Breast epithelium (tissue), 4 donors: Measurements from ENCODE around the gene SLC25A27. TPM values are rescaled to one million over a fixed set of nuclear protein-coding genes. Genes with fewer than 3 reads are reported as not detected.
A peak's percentile ranks its signal among the peaks of the same experiment; 100 is the strongest.
"Not testable (repeated sequence)": the region's sequence is repeated elsewhere in the genome, so short reads cannot be mapped to it uniquely, and the experiment has no call there.

ENCODE experiments used
- DNase-seq, 2 donors: peaks; one replicate each; pipeline ENCODE4 v3.0.0-alpha.2; 2019; ENCODE audit warnings: low spot score in 2 of 2
- H3K27ac ChIP-seq, 2 donors: fragments of 200-600 bp; sonication (generic) in 1 of 2; one replicate each; pipeline ENCODE4 v1.5.1; 2016 to 2019; ENCODE audit warnings: mild to moderate bottlenecking in 1 of 2
- H3K27me3 ChIP-seq, 2 donors: fragments of 200-600 bp; sonication (generic) in 1 of 2; one replicate each; pipeline versions ENCODE4 v1.5.1 to v1.6.0; 2017 to 2019; ENCODE audit warnings: control low read depth in 1 of 2, mild to moderate bottlenecking in 1 of 2
- H3K36me3 ChIP-seq: fragments of 200-600 bp; one replicate; pipeline ENCODE4 v1.5.1; 2019
- H3K4me1 ChIP-seq, 2 donors: fragments of 200-600 bp; sonication (generic); one replicate each; pipeline ENCODE4 v1.5.1; 2016 to 2019; ENCODE audit warnings: control low read depth in 1 of 2
- H3K4me3 ChIP-seq, 3 donors: fragments of 200-600 bp; sonication (generic); 1 replicate in 2 of 3; 2 replicates in 1 of 3; pipeline ENCODE4 v1.5.1; 2016 to 2019; ENCODE audit warnings: mild to moderate bottlenecking in 3 of 3, moderate library complexity in 2 of 3
- H3K9me3 ChIP-seq, 2 donors: fragments of 200-600 bp; sonication (generic) in 1 of 2; one replicate each; pipeline ENCODE4 v1.5.1; 2016 to 2019; ENCODE audit warnings: control low read depth in 1 of 2
- POLR2A ChIP-seq: fragments of 450-650 bp; IDR thresholded peaks from one replicate; pipeline ENCODE4 v1.6.1; 2016; ENCODE audit warnings: antibody characterized with exemption, mild to moderate bottlenecking, moderate library complexity
- POLR2AphosphoS5 ChIP-seq, 3 donors: sonication (generic); formaldehyde crosslinking; IDR thresholded peaks; one replicate each; pipeline ENCODE4 v1.6.1; 2017; ENCODE audit warnings: antibody characterized with exemption in 3 of 3
- intact Hi-C: fragments of 100-400 bp; cut with DNase I; formaldehyde crosslinking; loops from one replicate; pipeline ENCODE4 v1.15.1; 2023; ENCODE audit warnings: low total_unique reads
- total RNA-seq, 3 donors: library from RNA; depleted of rRNA; stranded (reverse); fragments of >200 nt; gene quantifications; one replicate each; pipeline ENCODE4 v1.1.0, GENCODE V29; 2016
- TF ChIP-seq, protein P1 (sequence below), 3 donors: fragments of 450-650 bp; IDR thresholded peaks; one replicate each; pipeline ENCODE4 v1.5.1; 2016 to 2017; ENCODE audit warnings: antibody characterized with exemption in 3 of 3, mild to moderate bottlenecking in 3 of 3, moderate library complexity in 3 of 3

SLC25A27 gene
- total RNA-seq, 3 donors from 2014 or later = 27.0 to 81.7 (median 37.4) TPM

DNA sequence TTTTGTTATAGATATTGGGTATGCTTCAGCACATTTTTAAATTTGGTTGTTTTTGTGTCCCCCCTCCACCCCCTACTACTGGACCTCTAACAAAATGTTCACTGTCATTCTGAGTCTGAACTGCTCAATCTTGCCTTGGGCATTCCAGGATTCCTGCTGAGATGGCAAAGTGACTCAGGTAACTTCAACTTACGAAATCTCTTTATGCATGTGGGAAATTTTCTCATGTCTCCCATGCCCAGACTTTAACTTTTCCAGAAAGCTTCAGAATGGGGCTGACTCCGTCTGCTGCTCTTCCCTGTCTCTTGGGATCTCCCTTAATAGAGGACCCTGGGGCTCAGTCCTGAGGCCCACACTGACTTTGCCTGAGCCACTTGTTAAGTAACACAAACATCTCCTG, 14.1 kb upstream of the SLC25A27 start:
- no peak overlapping the region for H3K4me3 ChIP-seq
- no peaks in the 10 kb centered on the region for H3K4me1 ChIP-seq
- no peak overlapping the region for H3K27ac ChIP-seq
- no peaks in the 10 kb centered on the region for H3K36me3 ChIP-seq
- DNase-seq = no peak
- intact Hi-C loops = no loop called here
- H3K9me3 ChIP-seq = no peaks in the 10 kb centered on the region
- H3K27me3 ChIP-seq = no peaks in the 10 kb centered on the region
- TF ChIP-seq POLR2A (no peak), POLR2AphosphoS5 (IDR thresholded peaks at IDR 0.05) (no peak)
- TF ChIP-seq, protein P1, sequence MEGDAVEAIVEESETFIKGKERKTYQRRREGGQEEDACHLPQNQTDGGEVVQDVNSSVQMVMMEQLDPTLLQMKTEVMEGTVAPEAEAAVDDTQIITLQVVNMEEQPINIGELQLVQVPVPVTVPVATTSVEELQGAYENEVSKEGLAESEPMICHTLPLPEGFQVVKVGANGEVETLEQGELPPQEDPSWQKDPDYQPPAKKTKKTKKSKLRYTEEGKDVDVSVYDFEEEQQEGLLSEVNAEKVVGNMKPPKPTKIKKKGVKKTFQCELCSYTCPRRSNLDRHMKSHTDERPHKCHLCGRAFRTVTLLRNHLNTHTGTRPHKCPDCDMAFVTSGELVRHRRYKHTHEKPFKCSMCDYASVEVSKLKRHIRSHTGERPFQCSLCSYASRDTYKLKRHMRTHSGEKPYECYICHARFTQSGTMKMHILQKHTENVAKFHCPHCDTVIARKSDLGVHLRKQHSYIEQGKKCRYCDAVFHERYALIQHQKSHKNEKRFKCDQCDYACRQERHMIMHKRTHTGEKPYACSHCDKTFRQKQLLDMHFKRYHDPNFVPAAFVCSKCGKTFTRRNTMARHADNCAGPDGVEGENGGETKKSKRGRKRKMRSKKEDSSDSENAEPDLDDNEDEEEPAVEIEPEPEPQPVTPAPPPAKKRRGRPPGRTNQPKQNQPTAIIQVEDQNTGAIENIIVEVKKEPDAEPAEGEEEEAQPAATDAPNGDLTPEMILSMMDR (IDR thresholded peaks at IDR 0.05) = no peak

DNA sequence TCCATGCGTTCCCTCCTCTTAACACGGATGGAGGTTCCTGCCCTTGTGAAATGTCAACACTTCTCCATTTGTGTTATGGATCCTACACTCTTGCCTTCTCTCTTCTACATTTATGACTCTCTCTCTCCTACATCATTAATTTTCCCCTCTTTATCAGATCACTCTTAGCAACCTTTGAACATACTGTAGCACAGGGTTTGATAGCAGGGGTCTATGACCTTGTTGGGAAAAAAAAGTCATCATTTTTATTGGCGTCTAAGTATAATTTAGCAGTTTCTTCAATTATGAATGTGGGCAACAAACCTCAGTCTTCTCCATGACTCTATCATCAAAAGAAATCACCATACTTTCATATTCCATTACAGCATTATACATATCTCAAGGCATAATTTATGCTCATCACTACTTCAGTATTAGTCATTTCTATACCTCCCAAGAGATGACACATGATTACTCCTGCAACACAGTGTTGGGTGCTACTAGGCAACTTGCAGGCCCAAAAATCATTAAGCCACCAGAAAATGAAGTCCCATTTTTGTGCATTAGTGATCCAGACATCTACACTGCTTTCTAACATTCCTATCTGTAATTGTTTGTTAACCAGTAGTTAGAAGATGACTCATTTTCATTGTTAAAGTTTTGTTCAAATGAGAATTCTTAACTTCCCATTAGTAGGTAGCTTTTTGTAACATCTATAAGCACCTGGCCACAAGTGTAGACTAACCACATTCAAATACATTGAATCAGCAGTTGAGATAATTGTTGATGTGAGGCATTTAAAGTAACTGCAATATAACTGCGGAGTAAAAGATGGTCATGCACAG, 9.6 kb upstream of the SLC25A27 start:
- H3K9me3 ChIP-seq = no peaks in the 10 kb centered on the region
- TF ChIP-seq, protein P1 (IDR thresholded peaks at IDR 0.05) = no peak
- TF ChIP-seq POLR2A = no peak
- TF ChIP-seq POLR2AphosphoS5 (IDR thresholded peaks at IDR 0.05) = no peak
- no peaks in the 10 kb centered on the region for H3K27me3 ChIP-seq
- H3K4me3 ChIP-seq = no peak overlapping the region
- no peaks in the 10 kb centered on the region for H3K36me3 ChIP-seq
- H3K4me1 ChIP-seq = no peaks in the 10 kb centered on the region
- intact Hi-C loops = no loop called here
- no peak for DNase-seq
- H3K27ac ChIP-seq = no peak overlapping the region

DNA sequence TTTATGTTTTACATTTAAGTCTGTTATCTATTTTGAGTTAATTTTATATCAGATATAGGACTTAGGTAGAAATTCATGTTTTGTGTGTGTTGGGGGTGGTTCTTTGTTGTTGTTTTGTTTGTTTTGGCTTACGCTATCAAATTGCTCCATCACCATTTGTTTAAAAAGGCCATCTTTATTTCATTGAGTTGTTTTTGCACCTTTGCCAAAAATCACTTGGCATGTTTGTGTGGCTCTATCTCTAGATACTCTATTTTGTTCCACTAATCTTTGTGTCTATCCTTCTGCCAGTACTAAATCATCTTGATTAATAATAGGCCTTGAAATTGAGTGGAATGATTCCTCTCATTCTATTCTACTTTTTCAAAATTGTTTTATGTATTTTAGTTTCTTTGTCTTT, 7.5 kb upstream of the SLC25A27 start:
- TF ChIP-seq, protein P1 (IDR thresholded peaks at IDR 0.05) = no peak
- no peak for TF ChIP-seq POLR2A
- TF ChIP-seq POLR2AphosphoS5 (IDR thresholded peaks at IDR 0.05) = no peak
- DNase-seq = no peak
- H3K9me3 ChIP-seq = no peaks in the 10 kb centered on the region
- H3K4me3 ChIP-seq = no peak overlapping the region
- H3K4me1 ChIP-seq = no peaks in the 10 kb centered on the region
- H3K36me3 ChIP-seq = no peaks in the 10 kb centered on the region
- intact Hi-C loops = no loop called here
- no peak overlapping the region for H3K27ac ChIP-seq
- no peaks in the 10 kb centered on the region for H3K27me3 ChIP-seq

DNA sequence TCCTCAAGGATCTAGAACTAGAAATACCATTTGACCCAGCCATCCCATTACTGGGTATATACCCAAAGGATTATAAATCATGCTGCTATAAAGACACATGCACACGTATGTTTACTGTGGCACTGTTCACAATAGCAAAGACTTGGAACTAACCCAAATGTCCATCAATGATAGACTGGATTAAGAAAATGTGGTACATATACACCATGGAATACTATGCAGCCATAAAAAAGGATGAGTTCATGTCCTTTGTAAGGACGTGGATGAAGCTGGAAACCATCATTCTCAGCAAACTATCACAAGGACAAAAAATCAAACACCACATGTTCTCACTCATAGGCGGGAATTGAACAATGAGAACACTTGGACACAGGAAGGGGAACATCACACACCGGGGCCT, 4.7 kb upstream of the SLC25A27 start:
- DNase-seq, intact Hi-C loops, H3K4me3 ChIP-seq, H3K27me3 ChIP-seq, H3K9me3 ChIP-seq, H3K36me3 ChIP-seq, H3K27ac ChIP-seq, H3K4me1 ChIP-seq: not testable (repeated sequence)

DNA sequence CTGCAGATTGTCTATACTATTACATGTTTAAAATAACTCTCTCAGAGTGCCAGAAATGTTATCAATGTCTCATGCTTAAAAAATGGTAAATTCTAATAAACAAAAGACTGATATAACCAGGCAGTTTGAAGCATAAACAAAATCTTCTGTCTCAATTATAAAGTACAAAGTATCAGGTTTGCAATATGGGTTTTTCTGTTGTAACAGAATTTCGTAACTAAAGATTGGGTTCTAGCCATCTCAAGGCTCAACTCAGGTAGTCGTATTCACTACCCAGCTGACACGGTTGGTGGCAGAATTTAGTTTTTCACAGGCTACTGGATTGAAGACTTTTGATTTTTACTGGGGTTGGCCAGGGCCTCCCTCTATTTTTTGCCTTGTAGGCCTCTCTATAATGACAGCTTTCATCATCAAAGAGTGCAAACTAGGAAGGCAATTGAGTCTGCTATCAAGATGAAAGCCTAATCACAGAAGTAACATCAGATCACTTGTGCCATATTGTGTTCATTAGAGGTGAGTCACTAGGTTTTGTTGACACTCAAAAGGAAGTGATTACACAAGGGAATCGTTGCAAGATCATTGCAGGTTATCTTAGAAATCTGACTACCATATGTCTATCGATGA, 3.8 kb upstream of the SLC25A27 start:
- no peaks in the 10 kb centered on the region for H3K9me3 ChIP-seq
- no peaks in the 10 kb centered on the region for H3K36me3 ChIP-seq
- H3K27me3 ChIP-seq = no peaks in the 10 kb centered on the region
- TF ChIP-seq POLR2AphosphoS5 (IDR thresholded peaks at IDR 0.05) = no peak
- H3K4me1 ChIP-seq = no peaks in the 10 kb centered on the region
- H3K4me3 ChIP-seq = no peak overlapping the region
- no peak overlapping the region for H3K27ac ChIP-seq
- intact Hi-C loops = no loop called here
- no peak for DNase-seq

DNA sequence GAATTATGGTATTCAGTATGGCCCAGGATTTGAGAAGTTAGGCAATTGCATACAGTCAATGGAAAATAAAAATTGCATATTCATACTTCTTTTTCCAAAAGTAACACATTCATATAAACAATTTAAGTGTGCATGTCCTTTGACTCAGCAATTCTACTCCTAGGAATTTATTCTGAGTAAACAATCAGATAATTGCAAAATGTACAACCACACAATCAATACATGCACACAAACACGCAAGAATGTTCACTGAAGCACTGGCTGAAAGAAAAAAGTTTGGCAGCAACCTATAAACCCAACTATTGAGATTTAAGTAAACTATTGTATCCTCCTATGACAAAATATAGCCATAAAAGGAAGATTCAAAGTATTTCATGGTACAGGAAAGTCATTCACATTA, 1.8 kb upstream of the SLC25A27 start:
- peak overlapping the region in 2 of 3 donors; percentile 40 to 91 for H3K4me3 ChIP-seq
- no peaks in the 10 kb centered on the region for H3K4me1 ChIP-seq
- peak overlapping the region in 1 of 2 donors; percentile 2 for H3K27ac ChIP-seq
- intact Hi-C loops = no loop called here
- DNase-seq = no peak
- no peaks in the 10 kb centered on the region for H3K9me3 ChIP-seq
- no peaks in the 10 kb centered on the region for H3K36me3 ChIP-seq
- TF ChIP-seq POLR2AphosphoS5 (IDR thresholded peaks at IDR 0.05) (no peak), POLR2A (no peak)
- TF ChIP-seq, protein P1 (IDR thresholded peaks at IDR 0.05) = no peak
- no peaks in the 10 kb centered on the region for H3K27me3 ChIP-seq
